VCaP (cell line): Measurements from ENCODE around the gene RIMKLA.

Experiments
- H3K27ac ChIP-seq: fragments of 450-650 bp; 2 replicates; pipeline ENCODE4 v1.5.1; 2017
- CTCF ChIP-seq: fragments of 450-650 bp; conservative IDR thresholded peaks from 2 replicates; pipeline ENCODE4 v1.5.1; 2017; ENCODE audit warnings: mild to moderate bottlenecking, moderate library complexity

The RIMKLA gene

GRCh38 chr1:42420121-42420520 is 39.5 kb downstream of the RIMKLA start:
- TF ChIP-seq CTCF, result no peak
- peak overlapping the region; percentile 54; the same call in 1 of the 2 replicates for H3K27ac ChIP-seq

GRCh38 chr1:42420911-42421585 is 40.5 kb downstream of the RIMKLA start:
- H3K27ac ChIP-seq, result peak overlapping the region; percentile 54

GRCh38 chr1:42422737-42423136 is 42.1 kb downstream of the RIMKLA start:
- no peak overlapping the region for H3K27ac ChIP-seq
- no peak for TF ChIP-seq CTCF

More at GRCh38 chr1:42420911-42421585, 40.5 kb downstream of the RIMKLA start:
- TF ChIP-seq CTCF, result no peak

GRCh38 chr1:42423681-42424080 is 43.1 kb downstream of the RIMKLA start:
- no peak for TF ChIP-seq CTCF
- H3K27ac ChIP-seq, result no peak overlapping the region

- TF ChIP-seq CTCF, result no peak
Measured at GRCh38 chr1:42424201-42424600, 43.6 kb downstream of the RIMKLA start.

GRCh38 chr1:42427240-42427639 is 46.6 kb downstream of the RIMKLA start:
- no peak overlapping the region for H3K27ac ChIP-seq
- TF ChIP-seq CTCF, result no peak

More at GRCh38 chr1:42424201-42424600, 43.6 kb downstream of the RIMKLA start:
- no peak overlapping the region for H3K27ac ChIP-seq

- no peak overlapping the region for H3K27ac ChIP-seq
- no peak for TF ChIP-seq CTCF
Measured at GRCh38 chr1:42429603-42430002, 49.0 kb downstream of the RIMKLA start.
